Body of pancreas (tissue), 4 donors: ENCODE data around the gene SLC29A1.

Source experiments
- CTCF ChIP-seq, 7 experiments: fragments of 450-650 bp in 4 of 7; fragments of 200-600 bp in 3 of 7; sonication (generic) in 3 of 7; IDR thresholded peaks; one replicate each; pipeline ENCODE4 v1.5.1; 2016 to 2019; ENCODE audit warnings: antibody characterized with exemption in 7 of 7
- POLR2A ChIP-seq, 3 donors: fragments of 450-650 bp; IDR thresholded peaks; one replicate each; pipeline ENCODE4 v1.6.1; 2016; ENCODE audit warnings: antibody characterized with exemption in 3 of 3, mild to moderate bottlenecking in 2 of 3

DNA sequence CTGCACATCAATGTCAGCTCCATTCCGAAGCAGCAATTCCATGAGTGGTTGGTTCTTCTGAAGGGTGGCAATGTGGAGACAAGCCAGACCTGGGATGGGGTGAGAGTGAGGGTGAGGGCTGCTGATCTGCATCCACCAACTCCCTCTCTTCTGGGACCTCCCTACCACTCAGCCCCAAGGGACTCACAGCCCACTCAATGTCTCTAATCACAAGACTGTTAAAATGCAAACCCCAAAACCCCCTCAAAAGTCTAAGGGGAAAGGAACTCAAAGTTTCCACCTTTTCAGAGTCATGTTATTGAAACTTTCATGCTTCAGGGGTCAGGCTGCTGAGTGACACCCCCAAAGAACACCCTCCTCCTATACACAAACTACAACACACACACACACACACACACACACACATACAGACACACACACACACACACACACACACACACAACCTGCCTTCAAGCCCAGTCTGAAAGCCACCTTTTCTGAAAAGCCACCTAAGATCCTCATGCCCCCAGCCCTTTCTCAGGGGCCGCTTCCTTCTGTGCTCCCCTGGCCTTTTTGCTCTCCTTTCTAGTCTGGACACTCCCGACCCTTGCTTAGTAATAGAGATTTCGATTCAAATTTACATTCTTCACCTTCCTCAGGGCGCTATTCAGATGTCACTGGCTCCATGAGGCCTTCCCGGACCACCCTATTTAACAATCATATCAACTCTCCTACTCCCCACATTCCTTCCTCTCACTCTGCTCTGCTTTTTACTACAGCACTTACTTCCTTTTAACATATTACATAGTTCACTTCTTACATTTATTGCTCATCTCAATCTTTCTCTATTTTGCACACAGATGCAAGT lies 37.3 kb downstream of the SLC29A1 start:
- TF ChIP-seq CTCF (IDR thresholded peaks at IDR 0.05), result no peak
- no peak for TF ChIP-seq POLR2A (IDR thresholded peaks at IDR 0.05)
